ENCODE results near the gene PTPRH.

The PTPRH gene

GRCh38 chr19:55250262-55251036 is 41.1 kb upstream of the PTPRH start:
- ChIA-PET CTCF (no interaction called here), POLR2A (ENCODE audit: low non-redundant PET) (no interaction called here)
- H3K27ac ChIP-seq: peak overlapping the region; percentile 99
- no peak for TF ChIP-seq CTCF (conservative IDR thresholded peaks at IDR 0.05; ENCODE audit: low read depth)
- DNase-seq (ENCODE audit: low spot score): no peak

- ChIA-PET CTCF (no interaction called here), POLR2A (ENCODE audit: low non-redundant PET) (interaction anchor here (0.7 kb wide), 1 partner anchor 617 kb away, joined by 4 read pairs; no protein-coding TSS in a partner anchor)
- peak overlapping the region; percentile 99 for H3K27ac ChIP-seq
- TF ChIP-seq CTCF (conservative IDR thresholded peaks at IDR 0.05; ENCODE audit: low read depth): no peak
- no peak for DNase-seq (ENCODE audit: low spot score)
Measured at GRCh38 chr19:55249841-55250240, 40.5 kb upstream of the PTPRH start.

GRCh38 chr19:55248704-55249103 is 39.4 kb upstream of the PTPRH start:
- POLR2A ChIA-PET (ENCODE audit: low non-redundant PET): interaction anchor here (0.5 to 0.8 kb wide), 2 partner anchors 10 to 14 kb away, joined by 3 to 6 read pairs; partner anchors contain the start of gene PPP6R1
- no peak for DNase-seq (ENCODE audit: low spot score)
- H3K27ac ChIP-seq: peak overlapping the region; percentile 99
- CTCF ChIA-PET: no interaction called here
- TF ChIP-seq CTCF (conservative IDR thresholded peaks at IDR 0.05; ENCODE audit: low read depth): no peak

GRCh38 chr19:55248166-55248675 is 38.9 kb upstream of the PTPRH start:
- no peak for TF ChIP-seq CTCF (conservative IDR thresholded peaks at IDR 0.05; ENCODE audit: low read depth)
- CTCF ChIA-PET: no interaction called here
- DNase-seq (ENCODE audit: low spot score): no peak
- POLR2A ChIA-PET (ENCODE audit: low non-redundant PET): interaction anchor here (0.5 to 0.8 kb wide), 2 partner anchors 11 to 13 kb away, joined by 3 to 6 read pairs; partner anchors contain the start of gene PPP6R1
- H3K27ac ChIP-seq: peak overlapping the region; percentile 99

GRCh38 chr19:55247621-55248099 is 38.4 kb upstream of the PTPRH start:
- CTCF ChIA-PET: no interaction called here
- peak overlapping the region; percentile 99 for H3K27ac ChIP-seq

More at GRCh38 chr19:55247621-55248099, 38.4 kb upstream of the PTPRH start:
- DNase-seq (ENCODE audit: low spot score): peak; percentile 76
- POLR2A ChIA-PET (ENCODE audit: low non-redundant PET): interaction anchor here (0.8 kb wide), 1 partner anchor 11 kb away, joined by 3 read pairs; the partner anchor contains the start of gene PPP6R1
- no peak for TF ChIP-seq CTCF (conservative IDR thresholded peaks at IDR 0.05; ENCODE audit: low read depth)

Measured in RWPE1 (cell line).